MCF 10A (cell line): Measurements from ENCODE around the gene SLC22A4. TPM values are rescaled to one million over a fixed set of nuclear protein-coding genes. Genes with fewer than 3 reads are reported as not detected.

ENCODE experiments used
- BruUV-seq: library from RNA; stranded (reverse); fragments of 400-500 nt; replicated peaks from 2 replicates; lab custom pipeline; 2021; lab: Mats Ljungman, UMichigan
- CTCF ChIA-PET: fragments of 300-600 bp; sonication (Branson Sonifier 250); formaldehyde crosslinking; extraction: SDS; loops from one replicate; lab custom pipeline; 2021; ENCODE audit warnings: antibody characterized with exemption, inconsistent platforms; lab: Yijun Ruan, JAX
- POLR2A ChIA-PET: fragments of 300-600, 350-650 bp; sonication (Branson Sonifier 250); formaldehyde crosslinking; extraction: SDS; loops from one replicate; lab custom pipeline; 2020; ENCODE audit warnings: antibody characterized with exemption, inconsistent platforms; lab: Yijun Ruan, JAX
- DNase-seq: peaks from one replicate; pipeline ENCODE4 v3.0.0-alpha.2; 2018; ENCODE audit not compliant: unreplicated experiment
- H3K27ac Mint-ChIP-seq: one replicate; pipeline ENCODE4 v1.8.0; 2022; ENCODE audit warnings: mild to moderate bottlenecking, low read depth, mixed read lengths; ENCODE audit not compliant: unreplicated experiment
- H3K27me3 Mint-ChIP-seq: one replicate; pipeline ENCODE4 v1.8.0; 2022; ENCODE audit warnings: mixed read lengths; ENCODE audit not compliant: insufficient read depth, unreplicated experiment
- H3K36me3 Mint-ChIP-seq: one replicate; pipeline ENCODE4 v1.8.0; 2022; ENCODE audit warnings: mild to moderate bottlenecking, moderate library complexity, mixed read lengths; ENCODE audit not compliant: insufficient read depth, unreplicated experiment
- H3K4me1 Mint-ChIP-seq: one replicate; pipeline ENCODE4 v1.8.0; 2022; ENCODE audit warnings: mixed read lengths; ENCODE audit not compliant: insufficient read depth, unreplicated experiment
- H3K4me3 Mint-ChIP-seq: one replicate; pipeline ENCODE4 v1.8.0; 2022; ENCODE audit warnings: mild to moderate bottlenecking, moderate library complexity, mixed read lengths; ENCODE audit not compliant: unreplicated experiment
- H3K9me3 Mint-ChIP-seq: one replicate; pipeline ENCODE4 v1.8.0; 2022; ENCODE audit warnings: mixed read lengths; ENCODE audit not compliant: unreplicated experiment
- intact Hi-C: fragments of 100-400 bp; cut with micrococcal nuclease; formaldehyde crosslinking; loops from 2 replicates; pipeline ENCODE4 v1.14.1; 2022
- total RNA-seq: library from RNA; stranded (reverse); gene quantifications from 2 replicates; pipeline ENCODE4 v1.2.3, GENCODE V29; 2022
- TF ChIP-seq, protein P1 (sequence below): fragments of 200-600 bp; IDR thresholded peaks from one replicate; pipeline ENCODE4 v1.8.0; 2022; ENCODE audit warnings: antibody characterized with exemption, mild to moderate bottlenecking; ENCODE audit not compliant: unreplicated experiment

SLC22A4 gene
- total RNA-seq, 1 experiment from 2014 or later = 17.5 TPM

DNA sequence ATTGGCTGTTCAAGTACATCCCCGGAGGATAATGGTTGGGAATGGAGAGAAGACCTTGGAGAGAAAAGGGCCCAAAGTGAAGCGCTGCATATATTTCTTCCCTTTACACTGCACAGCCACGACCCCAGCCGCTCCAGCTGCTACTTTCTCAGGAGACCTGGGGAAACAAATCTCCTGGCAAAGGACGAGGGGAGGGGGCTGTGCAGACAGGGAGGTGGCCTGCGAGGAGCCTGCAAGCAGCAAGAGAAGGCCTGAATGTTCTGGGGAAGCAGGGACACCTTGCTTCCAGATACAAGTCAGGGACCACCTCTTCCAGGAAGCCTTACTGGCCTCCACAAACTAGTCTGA, 37.4 kb upstream of the SLC22A4 start:
- BruUV-seq = no TSS peak

DNA sequence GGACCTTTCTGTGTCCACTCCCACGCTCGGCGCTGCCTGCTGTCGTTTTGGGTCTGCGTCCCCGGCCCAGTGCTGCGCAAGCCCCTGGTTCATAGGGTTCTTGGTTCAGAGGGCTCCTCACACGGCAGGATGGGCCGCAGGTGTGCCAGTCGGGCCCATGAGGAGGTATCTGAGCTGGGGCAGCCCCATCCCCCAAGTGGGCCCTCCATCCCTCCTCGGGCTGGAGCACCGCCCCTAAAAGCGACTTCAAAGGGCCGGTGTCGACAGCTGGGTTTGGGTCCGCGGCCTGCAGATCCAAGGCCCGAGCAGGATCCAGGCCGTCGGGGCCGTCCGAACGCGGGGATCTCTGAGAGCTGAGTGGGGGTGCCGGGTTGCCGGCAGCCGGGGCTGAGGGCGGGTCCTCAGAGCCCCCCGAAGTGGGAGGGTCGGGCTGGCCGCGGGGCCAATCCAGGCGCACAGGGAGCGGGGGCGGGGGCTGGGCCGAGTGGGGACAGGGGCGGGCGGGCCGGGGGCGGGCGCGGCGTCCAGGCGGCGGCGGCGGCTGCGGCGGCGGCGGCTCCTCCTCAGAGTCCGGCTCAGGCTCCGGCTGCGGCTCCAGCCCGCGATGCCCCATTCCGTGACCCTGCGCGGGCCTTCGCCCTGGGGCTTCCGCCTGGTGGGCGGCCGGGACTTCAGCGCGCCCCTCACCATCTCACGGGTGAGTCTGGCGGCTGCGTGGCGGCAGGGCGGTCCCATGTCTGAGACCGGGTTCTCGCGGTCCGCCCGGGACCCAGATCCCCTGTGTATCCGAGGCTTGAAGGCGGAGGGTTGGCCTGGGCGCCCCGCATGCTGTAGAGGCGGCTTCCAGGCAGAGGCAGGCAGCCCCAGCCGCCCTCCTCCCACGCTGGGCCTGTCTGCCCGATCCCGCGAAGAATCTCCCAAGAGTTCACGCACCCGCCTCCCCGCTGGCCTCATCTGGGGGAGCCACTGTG, 36.8 kb upstream of the SLC22A4 start, which contains the start of gene PDLIM4:
Gene PDLIM4 (plus strand): TSS at position 566 of the 971 bp plus-strand sequence. CDS start 39 bp downstream, at position 605.
- H3K4me1 Mint-ChIP-seq = peaks cover 67% of the 10 kb centered on the region
- intact Hi-C loops = loop anchor here (2.0 kb wide), 1 partner anchor 19 kb away; no protein-coding TSS in a partner anchor
- TF ChIP-seq, protein P1, sequence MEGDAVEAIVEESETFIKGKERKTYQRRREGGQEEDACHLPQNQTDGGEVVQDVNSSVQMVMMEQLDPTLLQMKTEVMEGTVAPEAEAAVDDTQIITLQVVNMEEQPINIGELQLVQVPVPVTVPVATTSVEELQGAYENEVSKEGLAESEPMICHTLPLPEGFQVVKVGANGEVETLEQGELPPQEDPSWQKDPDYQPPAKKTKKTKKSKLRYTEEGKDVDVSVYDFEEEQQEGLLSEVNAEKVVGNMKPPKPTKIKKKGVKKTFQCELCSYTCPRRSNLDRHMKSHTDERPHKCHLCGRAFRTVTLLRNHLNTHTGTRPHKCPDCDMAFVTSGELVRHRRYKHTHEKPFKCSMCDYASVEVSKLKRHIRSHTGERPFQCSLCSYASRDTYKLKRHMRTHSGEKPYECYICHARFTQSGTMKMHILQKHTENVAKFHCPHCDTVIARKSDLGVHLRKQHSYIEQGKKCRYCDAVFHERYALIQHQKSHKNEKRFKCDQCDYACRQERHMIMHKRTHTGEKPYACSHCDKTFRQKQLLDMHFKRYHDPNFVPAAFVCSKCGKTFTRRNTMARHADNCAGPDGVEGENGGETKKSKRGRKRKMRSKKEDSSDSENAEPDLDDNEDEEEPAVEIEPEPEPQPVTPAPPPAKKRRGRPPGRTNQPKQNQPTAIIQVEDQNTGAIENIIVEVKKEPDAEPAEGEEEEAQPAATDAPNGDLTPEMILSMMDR = no peak
- ChIA-PET POLR2A (interaction anchor here (5.2 kb wide), 1 partner anchor 37 kb away, joined by 56 read pairs; the partner anchor contains the start of gene SLC22A4), CTCF (interaction anchor here (0.6 to 1.9 kb wide), 4 partner anchors 15 to 37 kb away, joined by 3 to 14 read pairs (median 8); partner anchors contain the start of gene SLC22A4)
- peak within 1 kb of the TSS; percentile 74 for H3K27ac Mint-ChIP-seq
- H3K9me3 Mint-ChIP-seq = no peaks in the 10 kb centered on the region
- no TSS peak for BruUV-seq
- DNase-seq = peak; percentile 44
- no peaks in the 10 kb centered on the region for H3K27me3 Mint-ChIP-seq
- H3K4me3 Mint-ChIP-seq = peak within 1 kb of the TSS; percentile 83
- H3K36me3 Mint-ChIP-seq = peaks cover 10% of the 10 kb centered on the region

More for the DNA sequence above, 37.4 kb upstream of the SLC22A4 start:
- Mint-ChIP-seq H3K4me1 (peaks cover 61% of the 10 kb centered on the region), H3K27me3 (no peaks in the 10 kb centered on the region), H3K36me3 (peaks cover 4% of the 10 kb centered on the region), H3K9me3 (no peaks in the 10 kb centered on the region), H3K27ac (peak overlapping the region; percentile 47), H3K4me3 (peak overlapping the region; percentile 83)
- DNase-seq = no peak
- TF ChIP-seq, protein P1 = no peak
- intact Hi-C loops = no loop called here
- ChIA-PET CTCF (interaction anchor here (0.6 to 1.9 kb wide), 6 partner anchors 10 to 37 kb away, joined by 3 to 14 read pairs (median 4); partner anchors contain the start of gene SLC22A4), POLR2A (interaction anchor here (2.0 to 5.2 kb wide), 3 partner anchors 37 to 109 kb away, joined by 5 to 56 read pairs (median 21); partner anchors contain the start of gene SLC22A4)

DNA sequence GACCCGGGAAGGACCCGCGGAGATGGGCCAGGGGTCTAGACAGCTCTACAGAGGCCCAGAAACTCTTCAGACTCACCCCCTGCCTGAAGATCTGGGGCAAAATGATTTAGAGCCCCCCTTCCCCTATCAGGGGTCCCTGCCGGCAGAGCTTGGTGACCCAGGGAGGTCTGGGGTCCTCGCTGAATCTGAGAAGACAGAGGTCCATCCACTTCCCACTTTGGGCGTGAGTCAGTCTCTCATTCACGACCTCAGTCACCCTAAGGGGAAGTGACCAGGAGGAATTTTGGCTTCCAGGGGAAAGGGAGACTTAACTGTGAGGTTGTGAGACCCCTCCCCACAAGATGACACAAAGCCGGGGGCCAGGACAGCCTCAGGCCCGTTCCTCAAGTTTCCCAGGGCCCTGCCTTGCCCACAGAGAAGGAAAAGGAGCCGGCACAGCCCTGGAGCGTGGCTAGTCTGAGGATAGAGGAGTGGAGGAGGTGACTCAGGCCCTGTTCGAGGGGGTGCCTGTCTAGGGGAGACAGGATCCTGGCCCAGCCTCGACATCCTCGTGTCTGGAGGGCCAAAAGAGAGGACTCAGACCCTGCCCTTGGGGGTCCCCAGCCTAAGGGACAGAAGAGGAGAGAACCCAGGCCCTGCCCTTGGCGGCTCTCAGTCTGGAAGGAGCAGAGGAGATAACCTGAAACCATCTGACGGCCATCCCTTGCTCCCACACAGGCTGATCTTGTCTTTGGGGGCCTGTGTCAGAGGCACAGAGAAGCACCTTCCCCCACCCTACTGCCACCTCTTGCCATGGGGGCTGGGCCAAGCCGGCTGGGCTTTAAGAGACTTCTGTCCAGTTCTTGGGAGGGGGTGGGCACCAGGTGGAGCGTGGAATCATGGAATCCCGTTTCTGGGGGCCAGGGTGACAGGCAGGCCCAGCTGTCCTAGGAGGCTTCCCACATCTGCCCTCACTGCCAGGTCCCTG, 35.8 kb upstream of the SLC22A4 start:
- H3K27ac Mint-ChIP-seq = peak overlapping the region; percentile 74
- POLR2A ChIA-PET = interaction anchor here (0.7 to 5.2 kb wide), 10 partner anchors 9 to 240 kb away, joined by 3 to 56 read pairs (median 4); partner anchors contain the start of genes P4HA2 and SLC22A4
- H3K9me3 Mint-ChIP-seq = no peaks in the 10 kb centered on the region
- CTCF ChIA-PET = interaction anchor here (1.3 to 6.3 kb wide), 5 partner anchors 13 to 36 kb away, joined by 5 to 43 read pairs (median 14); partner anchors contain the start of gene SLC22A4
- H3K36me3 Mint-ChIP-seq = peaks cover 19% of the 10 kb centered on the region
- intact Hi-C loops = loop anchor here (2.0 kb wide), 1 partner anchor 20 kb away; no protein-coding TSS in a partner anchor
- H3K4me3 Mint-ChIP-seq = peak overlapping the region; percentile 83
- BruUV-seq = TSS peak; percentile 65
- DNase-seq = peak; percentile 71
- TF ChIP-seq, protein P1 = no peak
- peaks cover 69% of the 10 kb centered on the region for H3K4me1 Mint-ChIP-seq
- no peaks in the 10 kb centered on the region for H3K27me3 Mint-ChIP-seq
